A549 treated with GW870086 at 1 μM for 4 hours (cell line): Measurements from ENCODE around the gene PSMC5. TPM values are rescaled to one million over a fixed set of nuclear protein-coding genes. Genes with fewer than 3 reads are reported as not detected.

ENCODE experiments used
- total RNA-seq: library from RNA; stranded (reverse); fragments of 200-300 nt; extraction: Qiagen RNA extraction; gene quantifications from 5 replicates; pipeline ENCODE4 v1.2.3, GENCODE V29; 2022; ENCODE audit warnings: low read depth

The PSMC5 gene
- 205 to 229 TPM (median 215 TPM) in 5 replicates for total RNA-seq

GRCh38 chr17:63827002-63827800 lies at the start of gene PSMC5, which contains the start of gene FTSJ3:
Gene PSMC5, plus strand, starts transcription at chr17:63827431. Its CDS starts 60 bp downstream, at chr17:63827491.
Gene FTSJ3, minus strand, starts transcription at chr17:63827663. Its CDS starts 761 bp downstream, at chr17:63826902.

GRCh38 chr17:63842540-63843386 lies 15.5 kb downstream of the PSMC5 start, which contains the start of gene SMARCD2:
Gene SMARCD2, minus strand, starts transcription at chr17:63842685. Its CDS starts 11 bp downstream, at chr17:63842674.

GRCh38 chr17:63873577-63873976 lies 46.3 kb downstream of the PSMC5 start, which contains the start of gene CSH2:
Gene CSH2, minus strand, starts transcription at chr17:63873677. Its CDS starts 63 bp downstream, at chr17:63873614.

Other genes starting within 250 kb of the PSMC5 start
- 49.0 to 57.3 TPM (median 55.2 TPM) in 5 replicates for gene TACO1, start 226.5 kb upstream of the PSMC5 start, total RNA-seq
- 13.1 to 17.9 TPM (median 16.0 TPM) in 5 replicates for gene MAP3K3, start 205.0 kb upstream of the PSMC5 start, total RNA-seq
- 8.3 to 12.9 TPM (median 11.1 TPM) in 5 replicates for gene LIMD2, start 127.3 kb upstream of the PSMC5 start, total RNA-seq
- 23.8 to 26.8 TPM (median 25.4 TPM) in 5 replicates for gene STRADA, start 85.6 kb upstream of the PSMC5 start, total RNA-seq
- gene CCDC47, start 53.8 kb upstream of the PSMC5 start, total RNA-seq = 88.0 to 123 TPM (median 102 TPM) in 5 replicates
- 86.4 to 99.2 TPM (median 98.0 TPM) in 5 replicates for gene DDX42, start 53.3 kb upstream of the PSMC5 start, total RNA-seq
- gene FTSJ3, start 232 bp downstream of the PSMC5 start, total RNA-seq = 49.7 to 66.5 TPM (median 55.4 TPM) in 5 replicates
- 50.2 to 63.7 TPM (median 60.2 TPM) in 5 replicates for gene SMARCD2, start 15.3 kb downstream of the PSMC5 start, total RNA-seq
- not detected in 5 replicates for gene CSH2, start 46.2 kb downstream of the PSMC5 start, total RNA-seq
- not detected in 5 replicates for gene GH2, start 54.5 kb downstream of the PSMC5 start, total RNA-seq
- gene CSH1, start 69.1 kb downstream of the PSMC5 start, total RNA-seq = not detected in 5 replicates
- gene CSHL1, start 83.8 kb downstream of the PSMC5 start, total RNA-seq = not detected in 5 replicates
- not detected in 5 replicates for gene GH1, start 91.4 kb downstream of the PSMC5 start, total RNA-seq
- not detected in 5 replicates for gene CD79B, start 104.9 kb downstream of the PSMC5 start, total RNA-seq
- gene SCN4A, start 145.5 kb downstream of the PSMC5 start, total RNA-seq = 0.03 to 0.07 TPM (median 0.03 TPM) in 5 replicates
- gene PRR29, start 170.9 kb downstream of the PSMC5 start, total RNA-seq = 0.35 to 0.75 TPM (median 0.53 TPM) in 5 replicates
- gene ICAM2, start 193.2 kb downstream of the PSMC5 start, total RNA-seq = not detected in 5 replicates